GM03348 (cell line): ENCODE data around the gene TMEM87A.

Experiments
- DNase-seq: peaks from one replicate; pipeline ENCODE4 v3.0.0; 2012; ENCODE audit warnings: low spot score

TMEM87A gene

GRCh38 chr15:42202653-42203052, 70.6 kb downstream of the TMEM87A start:
- DNase-seq, result no peak

- no peak for DNase-seq
Measured at GRCh38 chr15:42201801-42202200, 71.4 kb downstream of the TMEM87A start.

- no peak for DNase-seq
Measured at GRCh38 chr15:42199126-42199525, 74.1 kb downstream of the TMEM87A start.

GRCh38 chr15:42198516-42198915, 74.7 kb downstream of the TMEM87A start:
- DNase-seq, result no peak

GRCh38 chr15:42194513-42194912, 78.7 kb downstream of the TMEM87A start:
- DNase-seq, result no peak

GRCh38 chr15:42193383-42193782, 79.8 kb downstream of the TMEM87A start:
- no peak for DNase-seq

GRCh38 chr15:42191610-42192346, 81.5 kb downstream of the TMEM87A start:
- no peak for DNase-seq

GRCh38 chr15:42190370-42190769, 82.9 kb downstream of the TMEM87A start:
- DNase-seq, result no peak

GRCh38 chr15:42185801-42186200, 87.4 kb downstream of the TMEM87A start:
- no peak for DNase-seq

GRCh38 chr15:42184736-42185135, 88.5 kb downstream of the TMEM87A start:
- no peak for DNase-seq

- no peak for DNase-seq
Measured at GRCh38 chr15:42184296-42184695, 88.9 kb downstream of the TMEM87A start.

GRCh38 chr15:42182961-42183360, 90.3 kb downstream of the TMEM87A start:
- no peak for DNase-seq

GRCh38 chr15:42182328-42182886, 90.8 kb downstream of the TMEM87A start:
- no peak for DNase-seq

GRCh38 chr15:42178056-42178455, 95.2 kb downstream of the TMEM87A start:
- no peak for DNase-seq

- no peak for DNase-seq
Measured at GRCh38 chr15:42175671-42176070, 97.6 kb downstream of the TMEM87A start.

GRCh38 chr15:42172475-42172874, 100.8 kb downstream of the TMEM87A start:
- DNase-seq, result no peak

- no peak for DNase-seq
Measured at GRCh38 chr15:42171795-42172194, 101.4 kb downstream of the TMEM87A start.

GRCh38 chr15:42171122-42171521, 102.1 kb downstream of the TMEM87A start:
- no peak for DNase-seq

GRCh38 chr15:42166225-42166940, 106.8 kb downstream of the TMEM87A start:
- no peak for DNase-seq

GRCh38 chr15:42165106-42165505, 108.1 kb downstream of the TMEM87A start:
- DNase-seq, result no peak

GRCh38 chr15:42163947-42164550, 109.2 kb downstream of the TMEM87A start:
- no peak for DNase-seq

- DNase-seq, result no peak
Measured at GRCh38 chr15:42163291-42163690, 109.9 kb downstream of the TMEM87A start.
